NCI-H1436 treated with DMSO at 0.1 percent for 48 hours (cell line): Measurements from ENCODE around the gene HSBP1.

Experiments used
- DNase-seq: peaks from one replicate; lab custom pipeline; 2025; lab: John Stamatoyannopoulos, UW

The HSBP1 gene

DNA sequence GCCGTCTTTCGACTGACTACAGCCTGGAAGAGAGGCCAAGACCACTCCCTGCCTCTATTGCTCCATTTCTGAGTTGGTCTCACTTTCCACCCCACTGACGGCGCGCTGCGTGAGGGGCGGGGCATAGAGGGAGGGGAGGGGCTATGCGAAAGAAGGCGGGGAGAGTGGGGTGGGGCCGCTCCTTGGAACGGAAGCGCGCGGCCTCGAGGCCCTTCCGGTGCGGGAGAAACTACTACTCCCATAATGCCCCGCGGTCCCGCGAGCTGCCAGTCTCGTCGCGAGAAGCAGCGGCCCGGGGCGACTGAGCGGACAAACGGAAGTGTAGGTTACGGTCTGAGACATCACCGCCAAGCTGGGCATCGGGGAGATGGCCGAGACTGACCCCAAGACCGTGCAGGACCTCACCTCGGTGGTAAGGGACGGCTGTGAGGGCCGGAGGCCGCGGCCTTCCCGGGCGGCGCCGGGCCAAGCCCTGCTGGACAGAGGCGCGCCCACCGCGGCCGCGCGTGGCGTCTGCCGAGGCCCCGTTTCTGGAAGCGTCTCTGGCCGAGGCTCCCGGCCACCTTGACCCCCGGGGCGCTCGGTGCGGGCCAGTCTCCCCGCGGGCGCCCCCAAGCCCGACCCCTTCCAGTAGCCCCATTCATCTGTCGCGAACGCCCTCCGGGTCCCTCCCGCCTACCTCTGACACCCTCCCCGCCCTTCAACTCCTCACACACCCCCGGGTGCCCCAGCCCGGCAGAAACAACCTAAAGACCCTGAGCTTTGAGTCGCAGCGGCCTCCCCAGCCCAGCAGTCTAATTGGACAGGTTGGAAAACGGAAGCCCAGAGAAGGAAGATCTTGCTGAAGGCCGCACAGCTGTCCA lies at the start of gene HSBP1:
HSBP1 (plus strand) TSS at position 269 of the 863 bp plus-strand sequence; CDS start at position 368, 99 bp downstream.
- peak; percentile 58 for DNase-seq

DNA sequence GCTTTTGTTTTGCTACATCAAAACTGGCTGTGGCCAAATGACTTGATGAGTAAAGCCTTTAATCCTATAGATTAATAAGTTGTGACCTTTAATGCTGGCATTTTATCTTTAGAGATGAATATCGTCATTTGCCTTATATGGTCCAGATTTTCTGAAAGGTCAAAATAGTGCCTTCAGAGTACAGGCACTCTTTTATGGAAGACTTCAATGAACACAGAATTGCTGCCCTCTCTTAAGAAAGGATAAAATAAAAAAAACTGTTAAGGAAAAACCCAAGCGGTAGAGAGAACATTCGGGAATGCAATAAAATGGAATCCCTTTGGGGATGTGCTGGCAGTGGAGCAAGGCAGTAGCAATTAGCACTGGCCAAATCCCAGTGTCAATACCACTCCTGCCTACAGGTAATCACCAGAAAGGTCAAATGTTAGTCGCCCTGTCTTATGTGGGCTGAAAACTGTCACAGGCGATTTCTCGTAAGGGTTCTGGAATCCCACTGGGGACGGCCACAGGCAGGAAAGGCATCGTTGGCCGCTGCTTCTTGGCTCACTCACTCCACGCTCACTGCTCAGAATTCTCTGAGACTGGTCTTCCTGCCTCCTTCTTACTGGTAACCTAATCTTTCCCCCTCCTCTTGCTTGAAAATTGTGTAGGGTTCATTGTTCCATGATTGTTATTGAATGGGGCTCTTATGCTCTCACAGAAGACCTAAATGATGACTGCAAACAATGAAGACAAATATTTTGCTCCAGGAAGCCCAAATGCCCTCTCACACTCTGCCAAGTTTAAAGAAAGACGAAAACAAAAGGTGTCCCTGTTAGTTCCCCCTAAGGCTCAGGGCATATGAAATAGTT lies 45.4 kb upstream of the HSBP1 start:
- DNase-seq = no peak

DNA sequence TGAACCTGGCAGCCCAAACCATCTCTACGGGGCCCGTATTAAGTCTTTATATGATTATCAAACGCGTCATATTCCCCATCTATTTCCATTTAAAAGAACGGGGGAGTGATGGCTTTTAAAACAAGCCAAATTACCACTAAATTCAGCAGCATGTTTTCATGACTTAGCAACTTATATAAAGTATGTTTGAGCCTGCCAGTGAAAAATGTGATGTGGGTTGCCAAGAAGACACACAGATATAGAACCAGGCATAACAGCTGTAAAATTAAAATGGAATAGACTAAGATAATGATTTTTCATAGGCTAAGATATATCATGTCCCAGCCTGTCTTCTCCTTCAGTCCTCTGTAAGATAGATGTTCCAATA lies 44.8 kb upstream of the HSBP1 start:
- DNase-seq = no peak

DNA sequence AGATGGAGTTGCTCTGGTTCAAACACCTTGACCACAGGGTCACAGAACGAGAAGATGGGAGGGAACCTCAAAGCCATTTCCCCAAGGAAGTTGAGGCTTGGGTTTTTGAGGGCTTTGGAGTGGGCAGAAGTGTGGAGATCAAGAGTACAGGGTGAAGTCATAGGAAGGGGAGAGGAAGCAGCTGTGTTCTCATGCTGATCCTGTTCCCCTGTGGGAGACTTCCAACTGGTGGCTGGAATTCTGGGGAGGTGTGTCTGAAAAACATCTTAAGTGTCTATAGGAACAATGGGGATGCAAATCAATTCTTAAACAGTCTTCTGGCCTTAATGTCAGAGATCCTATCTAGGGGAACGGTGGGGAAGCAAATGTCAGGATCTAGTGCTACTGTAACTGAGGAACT lies 38.8 kb upstream of the HSBP1 start:
- no peak for DNase-seq

DNA sequence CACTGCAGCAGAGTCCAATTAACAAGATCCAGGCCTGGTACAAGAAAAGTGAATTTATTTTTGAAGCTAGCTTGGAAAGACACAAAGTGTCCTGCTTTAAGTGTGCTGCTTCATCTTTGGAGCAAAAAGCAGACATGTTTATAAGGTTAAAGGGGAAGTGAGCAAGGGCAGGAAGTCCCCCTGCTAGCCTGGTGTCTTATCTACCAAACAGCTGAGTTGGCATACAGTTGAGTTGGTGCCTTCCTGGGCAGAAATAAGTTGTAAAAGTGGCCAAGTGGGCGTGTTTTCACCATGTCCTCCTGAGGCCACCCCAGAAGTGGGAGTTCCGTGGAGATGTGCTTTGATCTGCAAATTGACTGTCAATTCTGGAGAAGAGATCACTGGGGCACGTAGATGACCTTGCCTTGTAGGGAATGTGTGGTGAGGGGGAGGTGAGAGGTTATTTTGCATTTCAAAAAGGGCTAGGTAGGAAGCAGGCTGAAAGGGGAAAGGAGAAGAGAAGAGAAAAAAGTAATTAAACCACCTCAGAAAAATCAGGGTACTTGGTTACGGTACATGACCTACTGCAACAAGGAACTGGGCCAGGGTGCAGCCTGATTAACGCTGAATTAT lies 38.3 kb upstream of the HSBP1 start:
- no peak for DNase-seq

DNA sequence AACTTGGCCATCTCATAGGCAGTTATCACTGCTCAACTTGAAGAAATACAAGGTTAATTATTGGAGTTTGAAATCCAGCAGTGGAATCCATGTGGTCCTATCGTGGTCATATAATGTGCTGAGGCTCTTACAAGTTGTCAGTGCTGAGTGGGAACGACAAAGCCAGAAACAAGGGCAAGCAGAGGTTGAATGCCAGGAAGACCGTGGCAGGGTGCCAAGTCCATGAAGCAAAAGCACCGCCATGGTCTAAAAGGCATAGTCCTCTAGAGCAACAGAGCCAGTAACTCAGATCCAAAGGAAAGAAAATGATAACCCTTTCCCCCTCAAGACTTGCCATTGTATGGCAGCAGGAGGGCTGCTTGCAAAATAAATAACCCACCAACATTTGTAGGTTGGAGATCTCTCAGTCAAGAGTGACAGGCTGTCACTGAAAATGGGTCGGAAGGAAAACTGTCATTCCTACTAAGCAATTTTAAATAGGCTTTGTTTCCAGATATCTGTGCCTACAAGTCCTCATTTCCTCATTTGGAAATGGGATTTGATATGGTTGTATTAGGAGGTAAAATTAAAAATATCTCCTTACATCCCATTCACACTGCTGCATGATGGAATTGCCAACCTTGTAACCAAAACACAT lies 36.4 kb upstream of the HSBP1 start:
- no peak for DNase-seq

DNA sequence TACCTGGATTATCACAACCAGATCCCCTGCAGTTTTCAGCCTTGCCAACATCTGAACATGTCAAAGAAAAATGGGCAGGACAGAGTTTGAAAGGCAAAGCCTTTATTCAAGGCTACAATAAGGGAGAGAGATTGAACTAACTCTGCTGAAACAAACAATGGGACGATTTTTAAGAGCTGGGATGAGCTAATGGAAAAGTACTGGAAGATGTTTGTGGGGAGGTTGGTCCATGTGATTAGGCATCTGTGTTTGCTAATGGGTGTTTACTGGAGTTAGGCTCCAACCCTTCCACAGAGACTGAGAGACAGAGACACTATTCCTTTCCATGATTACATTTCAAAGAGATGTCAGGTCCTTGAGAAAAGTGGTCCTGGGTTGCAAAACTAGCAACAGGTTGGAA lies 35.0 kb upstream of the HSBP1 start:
- DNase-seq = no peak

DNA sequence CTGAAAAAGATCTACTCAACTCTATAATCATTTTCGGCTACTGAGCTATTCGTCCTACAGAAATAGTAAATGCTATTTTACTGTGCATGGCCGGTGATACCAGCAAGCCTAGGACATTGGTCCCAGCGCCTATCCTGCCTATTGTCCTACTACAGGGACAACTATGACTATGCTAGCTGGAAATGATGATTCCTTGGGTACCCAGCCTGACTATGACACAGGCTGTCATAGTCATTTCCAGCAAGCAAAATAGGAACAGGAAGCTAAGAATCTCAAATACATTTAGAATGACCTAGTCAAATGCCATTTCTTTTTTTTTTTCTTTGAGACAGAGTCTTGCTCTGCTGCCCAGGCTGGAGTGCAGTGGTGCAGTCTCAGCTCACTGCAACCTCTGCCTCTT lies 33.7 kb upstream of the HSBP1 start:
- DNase-seq = no peak

DNA sequence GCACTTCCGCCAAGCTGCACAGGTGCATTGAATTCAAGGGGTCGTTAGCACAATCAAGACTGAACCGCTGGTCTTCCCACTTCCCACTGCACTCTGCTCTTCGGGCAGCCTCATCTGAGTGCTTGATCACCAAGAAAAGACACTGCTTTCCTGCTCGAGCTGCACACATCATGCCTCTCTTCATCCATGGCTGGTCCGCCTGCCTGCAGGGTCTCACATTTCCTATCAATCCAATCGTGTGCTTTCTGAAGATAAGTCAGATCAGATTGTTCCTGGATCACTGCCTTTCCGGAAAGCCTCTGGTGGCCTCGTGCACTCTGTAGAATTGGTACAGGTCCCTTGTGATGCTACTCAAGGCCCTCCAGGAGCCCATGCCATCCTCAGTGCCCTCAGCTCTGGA lies 30.8 kb upstream of the HSBP1 start:
- no peak for DNase-seq

DNA sequence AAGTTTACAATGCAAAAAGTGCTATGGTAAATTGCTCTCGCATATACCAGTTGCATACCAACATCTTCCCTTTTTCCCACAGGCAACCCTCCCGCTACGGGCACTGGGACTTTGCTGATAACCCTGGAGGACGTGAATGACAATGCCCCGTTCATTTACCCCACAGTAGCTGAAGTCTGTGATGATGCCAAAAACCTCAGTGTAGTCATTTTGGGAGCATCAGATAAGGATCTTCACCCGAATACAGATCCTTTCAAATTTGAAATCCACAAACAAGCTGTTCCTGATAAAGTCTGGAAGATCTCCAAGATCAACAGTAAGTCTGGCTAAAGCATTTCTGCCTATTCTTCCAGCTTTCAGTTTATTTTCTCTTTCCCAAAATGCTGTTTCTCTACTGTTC lies 27.9 kb upstream of the HSBP1 start:
- DNase-seq = no peak

DNA sequence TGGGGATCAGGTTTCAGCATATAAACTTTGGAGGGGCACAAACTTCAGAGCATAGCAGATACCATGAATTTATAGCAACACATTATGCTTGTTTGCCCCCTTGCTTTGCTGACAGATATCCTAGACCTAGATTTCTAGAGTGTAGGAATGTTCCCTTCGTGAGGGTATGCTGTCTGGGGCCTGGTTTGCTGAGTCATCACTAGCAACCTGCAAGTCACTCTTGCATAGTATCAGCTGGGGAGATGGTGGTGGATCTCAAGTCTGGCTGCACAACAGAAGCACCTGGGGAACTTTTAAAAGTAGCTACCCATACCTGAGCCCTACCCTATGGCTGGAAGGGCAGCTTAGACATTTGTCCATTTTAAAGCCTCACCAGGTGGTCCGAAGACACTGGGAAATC lies 22.3 kb upstream of the HSBP1 start:
- no peak for DNase-seq

DNA sequence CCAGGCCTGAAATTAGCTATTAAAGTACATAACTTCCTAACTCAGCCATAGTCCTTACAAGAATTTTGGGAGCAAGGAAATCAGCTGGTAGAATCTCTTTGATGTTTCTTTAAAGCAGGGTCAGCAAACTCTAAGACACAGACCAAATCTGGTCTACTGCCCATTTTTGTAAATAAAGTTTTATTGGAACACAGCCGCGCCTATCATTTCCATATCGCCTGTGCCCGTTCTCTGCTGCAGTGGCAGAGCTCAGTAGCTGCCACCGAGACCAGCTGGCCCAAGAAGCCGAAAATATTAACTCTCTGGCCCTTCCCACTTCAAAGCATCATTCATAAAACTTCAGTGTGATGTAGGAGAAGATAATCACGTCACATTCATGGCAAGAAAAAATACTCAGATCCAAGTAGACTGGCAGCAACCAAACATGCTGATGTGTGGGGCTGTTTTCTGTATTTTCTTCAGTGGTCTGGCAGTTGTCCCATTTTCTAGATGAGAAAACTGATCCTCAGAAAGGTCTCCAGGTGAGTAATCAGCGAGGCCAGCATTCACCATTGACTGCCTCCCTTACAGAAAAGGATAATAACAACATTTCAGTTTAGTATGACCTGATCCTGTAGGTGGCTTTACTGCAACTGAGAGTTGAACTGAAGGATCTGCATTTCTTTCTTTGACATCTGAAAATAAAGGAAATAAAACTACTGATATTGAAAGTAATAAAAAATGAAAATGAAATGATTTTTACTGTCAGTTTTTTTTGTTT lies 18.0 kb upstream of the HSBP1 start:
- DNase-seq = no peak

DNA sequence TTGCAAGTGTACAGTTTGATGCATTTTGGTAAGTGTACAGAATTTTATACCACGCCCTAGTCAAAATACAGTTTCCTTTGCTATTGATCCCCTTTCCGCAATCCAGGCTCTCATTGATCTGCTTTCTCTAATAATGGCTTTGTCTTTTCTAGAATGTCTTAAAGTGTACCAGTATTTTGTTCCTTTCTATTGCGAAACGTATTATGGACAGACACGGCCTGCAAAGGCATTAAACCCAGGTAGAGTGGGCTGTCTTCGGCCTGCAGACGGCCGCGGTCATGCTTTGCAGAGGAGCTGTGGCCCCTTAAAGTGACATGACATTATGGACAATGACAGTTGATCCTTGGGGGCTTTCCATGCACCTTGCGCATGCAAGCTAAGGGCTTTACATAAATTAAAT lies 15.9 kb upstream of the HSBP1 start:
- DNase-seq = no peak

DNA sequence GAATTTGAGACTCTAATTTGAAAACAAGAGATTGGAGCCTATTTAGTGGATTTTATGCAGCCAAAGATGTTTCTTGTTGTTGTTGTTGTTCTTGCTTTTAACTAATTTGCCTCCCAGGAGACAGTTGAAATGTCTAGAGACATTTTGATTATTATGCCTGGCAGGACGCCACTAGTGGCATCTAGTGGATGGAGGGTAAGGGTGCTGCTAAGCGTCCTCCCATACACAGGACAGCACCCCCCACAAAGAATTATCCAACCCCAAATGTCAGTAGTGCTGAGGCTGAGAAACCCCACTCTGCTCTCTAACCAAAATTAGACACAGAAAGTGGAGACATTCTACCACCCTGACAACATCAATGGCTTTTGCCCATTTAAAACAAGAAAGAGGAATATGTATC lies 15.4 kb upstream of the HSBP1 start:
- DNase-seq = no peak

DNA sequence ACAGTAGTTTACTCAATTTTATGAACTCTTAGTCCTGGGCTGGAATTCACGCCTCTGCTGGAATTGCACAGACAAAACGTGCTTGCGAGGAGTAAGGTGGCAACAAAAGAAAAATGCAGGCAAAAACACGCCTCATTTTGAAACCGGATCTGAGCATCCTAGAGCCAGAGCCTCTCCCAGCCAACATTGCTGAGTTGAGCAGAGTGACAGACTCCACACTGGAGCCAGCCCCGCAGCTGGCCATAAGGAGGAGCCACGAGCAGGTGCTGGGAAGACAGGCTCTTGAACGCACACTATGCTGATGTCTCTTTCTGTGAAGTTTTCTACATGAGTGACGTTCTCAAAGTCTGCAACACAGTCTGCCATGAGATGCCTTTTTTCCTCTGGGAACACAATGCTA lies 14.6 kb upstream of the HSBP1 start:
- no peak for DNase-seq

DNA sequence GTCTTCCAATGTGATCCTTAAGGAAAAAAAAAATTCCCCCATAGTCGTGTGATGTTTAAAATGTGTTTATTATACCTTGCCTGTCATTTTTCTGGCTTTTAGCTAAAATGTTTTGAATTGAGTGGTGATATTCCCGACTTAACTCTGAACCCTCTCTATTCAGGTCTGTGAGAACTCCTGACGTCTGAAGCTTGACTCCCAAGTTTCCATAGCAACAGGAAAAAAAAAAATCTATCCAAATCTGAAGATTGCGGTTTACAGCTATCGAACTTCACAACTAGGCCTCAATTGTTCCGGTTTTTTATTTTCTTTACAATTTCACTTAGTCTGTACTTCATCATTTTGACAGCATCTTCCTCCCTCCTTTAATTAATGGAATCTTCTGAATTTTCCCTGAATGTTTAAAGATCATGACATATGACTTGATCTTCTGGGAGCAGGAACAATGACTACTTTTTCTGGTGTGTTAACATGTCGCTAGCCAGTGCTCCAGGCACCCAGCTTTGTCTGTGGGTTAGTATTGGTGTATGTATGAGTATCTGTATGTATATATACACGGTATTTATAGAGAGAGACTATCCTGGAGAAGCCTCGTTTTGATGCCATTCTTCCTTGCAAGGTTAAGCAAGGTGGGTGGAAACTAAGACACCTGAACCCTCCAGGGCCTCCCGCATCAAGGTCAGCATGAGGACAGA lies 12.8 kb upstream of the HSBP1 start:
- no peak for DNase-seq

DNA sequence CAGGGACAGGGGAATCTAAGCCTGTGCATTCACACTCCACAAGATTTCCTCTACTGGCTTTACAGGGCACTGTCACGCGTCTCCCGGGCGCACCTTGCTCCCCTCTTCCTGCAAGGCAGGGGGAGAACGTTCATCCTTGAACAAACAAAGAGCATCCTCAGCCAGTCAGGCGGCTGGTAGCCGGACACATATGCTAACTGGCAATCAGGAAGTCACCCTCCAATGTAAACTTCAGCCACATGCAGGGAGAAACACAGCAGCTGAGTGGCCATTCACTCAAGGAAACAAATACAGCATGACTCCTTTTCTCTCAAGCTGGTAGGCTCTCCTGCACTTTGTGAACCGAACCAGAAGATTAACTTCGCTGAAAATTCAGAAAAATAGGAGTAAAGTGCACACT lies 10.8 kb upstream of the HSBP1 start:
- DNase-seq = no peak

DNA sequence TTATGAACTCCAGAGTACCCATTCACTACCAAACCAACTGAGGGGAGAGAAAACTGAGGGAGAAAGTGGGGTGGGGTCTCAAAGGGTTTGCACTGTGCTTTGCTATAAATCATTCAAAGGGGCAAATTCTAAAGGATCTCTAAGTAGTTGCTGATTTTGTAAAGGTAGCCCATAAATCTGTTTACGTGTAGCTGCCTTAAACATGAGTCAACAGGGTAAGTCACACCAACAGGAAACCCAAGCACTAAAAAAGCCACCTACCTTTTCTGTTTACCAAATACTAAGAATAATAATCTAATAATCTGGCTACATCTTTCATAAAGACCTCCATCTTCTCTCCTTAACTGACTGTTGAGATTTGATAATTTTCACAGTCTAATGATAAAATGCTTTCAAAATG lies 8.4 kb upstream of the HSBP1 start:
- no peak for DNase-seq

DNA sequence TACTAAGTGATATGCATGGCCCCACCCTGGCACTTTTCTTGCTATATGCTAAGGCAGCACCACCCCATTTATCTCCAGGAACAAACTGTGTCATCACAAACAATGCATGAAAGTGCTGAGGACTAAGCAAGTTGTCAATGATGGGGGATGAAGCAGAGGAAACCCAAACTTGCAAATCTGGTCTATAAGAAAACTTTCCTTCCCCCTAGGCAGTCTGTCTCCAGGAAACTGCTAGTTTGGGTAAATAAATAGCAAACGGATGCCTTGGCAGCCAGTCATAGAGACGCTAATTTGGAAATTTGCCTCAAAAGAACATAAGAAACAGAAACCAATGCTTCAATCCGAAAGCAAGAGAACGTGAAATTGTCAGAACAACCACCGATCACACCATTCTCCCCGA lies 5.6 kb upstream of the HSBP1 start:
- DNase-seq = no peak

DNA sequence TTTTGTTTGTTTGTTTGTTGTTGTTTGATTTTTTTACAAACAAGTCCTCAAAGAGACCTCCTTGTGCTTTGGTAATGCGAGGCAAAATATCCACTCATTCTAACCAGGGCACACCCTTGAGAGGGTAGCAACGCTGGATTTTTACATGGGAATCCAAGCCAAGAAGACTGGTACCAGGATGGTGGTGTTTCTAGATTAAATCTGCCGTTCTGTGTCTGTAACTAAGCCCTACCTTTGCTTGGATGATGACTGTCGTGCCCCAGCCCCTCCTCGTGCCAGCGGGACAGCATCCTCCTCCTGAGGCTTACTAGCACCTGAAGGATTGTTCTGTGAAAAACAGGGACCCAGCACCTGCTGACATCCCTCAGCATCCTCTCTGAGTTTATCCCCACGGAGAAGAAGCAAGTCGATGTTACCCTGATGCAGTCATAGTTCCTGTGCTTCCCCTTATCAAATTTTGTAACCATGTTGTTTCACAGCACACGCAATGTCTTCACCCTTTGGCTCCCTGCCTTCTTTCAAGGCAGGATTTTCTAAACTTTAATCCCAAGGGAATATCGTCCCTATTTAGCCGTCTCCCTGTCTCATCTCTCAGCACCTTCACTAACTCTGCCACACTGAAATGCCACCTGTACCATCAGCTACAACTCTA lies 5.1 kb upstream of the HSBP1 start:
- DNase-seq = no peak

DNA sequence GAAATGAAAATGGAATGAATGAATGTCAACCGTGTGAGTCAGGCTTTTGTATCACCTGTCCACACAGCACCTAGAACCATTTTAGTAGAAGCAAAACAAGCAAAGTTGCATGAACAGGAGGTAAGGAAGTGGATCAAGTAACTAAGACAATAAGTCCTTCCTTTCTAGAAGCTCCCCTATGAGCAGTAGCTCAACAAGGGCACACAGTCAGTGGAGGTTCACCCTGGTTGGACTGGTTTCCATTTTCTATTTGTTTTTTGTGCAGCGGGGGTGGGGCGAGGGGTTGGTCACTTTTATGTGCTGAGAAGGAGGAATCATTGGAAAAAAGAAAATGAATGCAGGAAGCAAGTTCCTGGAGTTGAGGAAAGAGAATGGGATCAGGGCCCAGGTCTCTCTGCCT lies 4.0 kb upstream of the HSBP1 start:
- DNase-seq = no peak
